ENCODE data around the gene TTLL10.

Gene TTLL10

GRCh38 chr1:1160281-1160930, 13.3 kb upstream of the TTLL10 start:
- DNase-seq (ENCODE audit: low read depth): no peak

- no peak for DNase-seq (ENCODE audit: low read depth)
Observed at GRCh38 chr1:1161078-1161682, 12.5 kb upstream of the TTLL10 start.

- no peak for DNase-seq (ENCODE audit: low read depth)
Observed at GRCh38 chr1:1161683-1162079, 12.0 kb upstream of the TTLL10 start.

GRCh38 chr1:1162597-1163537, 10.8 kb upstream of the TTLL10 start:
- DNase-seq (ENCODE audit: low read depth): no peak

- no peak for DNase-seq (ENCODE audit: low read depth)
Observed at GRCh38 chr1:1163538-1164070, 10.1 kb upstream of the TTLL10 start.

- DNase-seq (ENCODE audit: low read depth): no peak
Observed at GRCh38 chr1:1164361-1164700, 9.3 kb upstream of the TTLL10 start.

GRCh38 chr1:1164701-1165451, 8.8 kb upstream of the TTLL10 start:
- DNase-seq (ENCODE audit: low read depth): no peak

GRCh38 chr1:1165485-1165884, 8.2 kb upstream of the TTLL10 start:
- DNase-seq (ENCODE audit: low read depth): no peak

GRCh38 chr1:1165900-1166421, 7.7 kb upstream of the TTLL10 start:
- DNase-seq (ENCODE audit: low read depth): no peak

GRCh38 chr1:1166642-1167397, 6.9 kb upstream of the TTLL10 start:
- DNase-seq (ENCODE audit: low read depth): no peak

- no peak for DNase-seq (ENCODE audit: low read depth)
Observed at GRCh38 chr1:1167398-1167821, 6.3 kb upstream of the TTLL10 start.

- DNase-seq (ENCODE audit: low read depth): no peak
Observed at GRCh38 chr1:1167841-1168450, 5.7 kb upstream of the TTLL10 start.

GRCh38 chr1:1168451-1169411, 4.9 kb upstream of the TTLL10 start:
- DNase-seq (ENCODE audit: low read depth): no peak

GRCh38 chr1:1169429-1170214, 4.1 kb upstream of the TTLL10 start:
- no peak for DNase-seq (ENCODE audit: low read depth)

GRCh38 chr1:1170215-1171091, 3.2 kb upstream of the TTLL10 start:
- DNase-seq (ENCODE audit: low read depth): no peak

- no peak for DNase-seq (ENCODE audit: low read depth)
Observed at GRCh38 chr1:1171161-1171545, 2.5 kb upstream of the TTLL10 start.

GRCh38 chr1:1171546-1172340, 1.9 kb upstream of the TTLL10 start:
- no peak for DNase-seq (ENCODE audit: low read depth)

Measured in iris pigment epithelial cell (primary cell).